Brain pericyte (primary cell): ENCODE measurements around the gene ZNF821.
"Not testable (repeated sequence)": the region's sequence is repeated elsewhere in the genome, so short reads cannot be mapped to it uniquely, and the experiment has no call there.

ENCODE experiments used
- DNase-seq: peaks from one replicate; pipeline ENCODE4 v3.0.0-alpha.2; 2012; ENCODE audit warnings: low read depth, low spot score

Gene ZNF821

DNA sequence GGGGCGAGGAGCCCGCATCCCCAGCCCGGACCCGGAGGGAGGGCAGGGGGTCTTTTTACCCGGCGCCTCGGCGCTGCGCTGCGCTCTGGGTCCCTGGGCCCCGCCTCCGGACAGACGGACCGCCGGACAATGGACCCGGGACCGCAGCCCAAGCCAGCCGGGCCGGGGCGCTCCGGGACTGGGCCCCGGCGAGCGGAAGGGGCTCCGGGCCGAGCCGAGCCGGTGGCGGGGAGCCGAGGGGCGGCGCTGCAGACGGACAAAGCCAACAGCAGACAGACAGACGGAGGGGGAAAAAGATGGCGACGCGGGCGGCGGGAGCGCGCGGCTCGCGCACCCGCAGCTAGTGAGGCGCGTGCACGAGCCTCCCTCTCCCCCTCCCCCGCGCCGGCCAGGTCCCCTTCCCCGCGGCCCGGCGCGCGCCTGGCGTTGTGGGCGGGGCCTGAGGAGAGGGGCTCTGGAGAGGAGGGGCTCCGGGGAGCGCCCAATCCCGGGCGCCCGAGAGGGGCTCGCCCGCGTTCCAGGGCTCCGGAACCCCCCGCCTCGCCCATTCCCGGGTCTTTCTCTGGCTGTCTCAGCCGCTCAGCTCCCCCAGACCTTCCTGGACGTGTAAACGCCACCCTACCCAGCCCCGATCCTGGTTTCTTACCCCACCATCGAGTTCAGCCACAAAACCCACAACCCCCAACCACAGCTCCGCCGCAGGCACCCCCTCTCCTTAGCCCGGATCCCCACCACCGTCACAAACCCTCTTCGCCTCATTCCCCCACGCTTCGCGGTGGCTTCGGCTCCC is at the start of gene ZNF821:
TSS of gene ZNF821 (minus strand) at position 334 of the 790 bp plus-strand sequence. CDS start 4,236 bp downstream, outside the sequence.
- no peak for DNase-seq

GRCh38 chr16:71933017-71933416 is 49.0 kb upstream of the ZNF821 start:
- DNase-seq: no peak

DNA sequence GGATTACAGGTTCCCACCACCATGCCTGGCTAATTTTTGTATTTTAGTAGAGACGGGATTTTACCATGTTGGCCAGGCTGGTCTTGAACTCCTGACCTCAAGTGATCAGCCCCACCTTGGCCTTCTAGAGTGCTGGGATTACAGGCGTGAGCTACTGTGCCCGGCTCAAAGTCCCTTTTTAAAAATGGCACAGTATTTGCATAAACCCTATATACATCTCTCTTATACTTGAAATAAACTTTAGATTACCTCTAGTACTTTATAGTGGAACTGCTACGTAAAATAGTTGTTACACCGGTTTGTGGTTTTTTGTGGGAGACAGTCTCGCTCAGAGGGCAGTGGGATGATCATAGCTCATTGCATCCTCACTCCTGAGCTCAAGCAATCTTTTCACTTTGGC is 47.6 kb upstream of the ZNF821 start:
- DNase-seq: no peak

GRCh38 chr16:71931001-71931400 is 47.0 kb upstream of the ZNF821 start:
- DNase-seq: no peak

DNA sequence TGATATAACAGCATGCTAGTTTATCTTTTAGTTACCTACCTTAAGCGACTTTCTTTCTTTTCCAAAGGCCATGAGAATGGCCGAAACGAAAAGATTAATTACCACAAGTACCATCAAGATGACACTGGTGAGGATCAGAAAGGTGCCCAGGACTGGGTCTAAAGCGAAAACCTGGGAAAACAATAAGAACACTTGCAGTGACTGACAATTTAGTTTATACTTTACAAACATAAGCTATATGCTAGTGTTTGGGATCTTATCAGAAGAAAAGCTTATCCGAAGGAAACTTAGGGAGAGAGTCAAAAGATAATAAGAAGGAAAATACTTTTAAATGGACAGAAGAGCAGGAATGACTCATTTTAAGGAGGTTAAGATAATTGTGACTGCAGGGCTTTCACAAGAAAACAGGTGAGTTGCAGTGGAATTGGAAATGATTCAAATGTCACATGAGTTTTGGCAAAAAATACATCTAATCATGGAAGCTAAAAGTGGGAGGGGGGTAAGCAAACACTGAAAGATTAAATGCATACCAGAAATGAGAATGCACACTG is 46.1 kb upstream of the ZNF821 start:
- DNase-seq: no peak

- peak; percentile 29 for DNase-seq
Observed at GRCh38 chr16:71929048-71929447, 45.1 kb upstream of the ZNF821 start.

DNA sequence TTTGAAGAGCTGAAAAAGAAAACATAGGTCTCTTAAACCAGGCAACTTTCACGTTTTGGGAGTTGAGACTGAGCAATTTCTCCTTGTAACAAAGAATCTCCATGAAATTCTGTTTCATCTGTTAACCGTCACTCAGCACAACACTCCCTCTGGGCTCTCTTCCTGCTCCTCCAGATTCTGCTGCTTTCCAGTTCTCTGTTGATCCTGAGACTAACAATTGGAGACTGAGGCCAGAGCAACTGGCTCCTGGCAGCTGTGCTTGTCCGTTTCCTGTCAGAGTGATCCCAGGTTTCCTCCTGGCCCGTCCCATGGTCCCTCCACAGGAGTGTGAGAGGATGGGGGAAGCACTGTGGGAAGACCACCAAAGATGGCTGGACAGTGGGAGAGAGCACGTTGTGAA is 43.8 kb upstream of the ZNF821 start:
- no peak for DNase-seq

- no peak for DNase-seq
Observed at GRCh38 chr16:71927383-71927782, 43.4 kb upstream of the ZNF821 start.

- DNase-seq: no peak
Observed at GRCh38 chr16:71924710-71925109, 40.7 kb upstream of the ZNF821 start.

GRCh38 chr16:71923941-71924690 is 40.1 kb upstream of the ZNF821 start:
- no peak for DNase-seq

- DNase-seq: no peak
Observed at GRCh38 chr16:71920658-71921057, 36.7 kb upstream of the ZNF821 start.

DNA sequence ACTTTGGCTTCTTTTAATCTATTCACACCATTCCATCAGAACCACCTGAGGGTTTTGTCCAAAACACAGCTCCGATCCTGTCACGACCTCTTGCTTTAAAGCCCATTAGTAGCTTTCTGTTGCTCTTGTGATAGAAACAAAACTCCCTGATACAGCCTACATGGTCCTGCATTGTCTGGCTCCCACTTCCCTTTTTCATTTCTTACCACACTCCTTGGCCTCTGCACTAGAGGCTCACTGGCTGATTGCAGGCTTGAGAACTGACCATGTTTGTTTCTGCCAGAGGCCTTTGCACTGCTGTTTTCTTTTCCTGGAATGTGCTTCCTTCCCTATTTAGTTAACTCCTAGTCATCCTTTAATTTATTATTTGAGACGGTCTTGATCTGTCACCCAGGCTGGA is 35.1 kb upstream of the ZNF821 start:
- DNase-seq: no peak

- no peak for DNase-seq
Observed at GRCh38 chr16:71917900-71918299, 33.9 kb upstream of the ZNF821 start.

DNA sequence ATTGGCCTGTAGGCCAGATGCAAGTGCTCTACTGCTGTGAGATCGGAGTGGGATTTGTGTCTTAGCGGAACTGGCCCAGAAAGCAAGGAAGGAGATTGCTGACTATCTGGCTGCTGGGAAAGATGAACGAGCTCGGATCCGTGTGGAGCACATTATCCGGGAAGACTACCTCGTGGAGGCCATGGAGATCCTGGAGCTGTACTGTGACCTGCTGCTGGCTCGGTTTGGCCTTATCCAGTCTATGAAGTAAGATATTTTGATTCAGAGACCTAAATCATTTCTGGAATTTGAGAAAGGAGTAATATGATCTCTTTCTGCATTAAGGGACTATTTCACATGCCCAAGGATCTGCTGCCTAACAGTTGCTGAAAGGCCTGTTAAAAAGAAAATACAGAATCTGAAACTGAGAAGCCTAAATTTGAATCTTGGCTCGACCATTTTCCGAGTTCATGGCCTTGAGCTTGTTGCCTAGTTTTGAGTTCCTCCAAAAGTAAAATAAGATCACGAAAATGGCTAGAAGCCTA is 32.5 kb upstream of the ZNF821 start:
- DNase-seq: no peak

- no peak for DNase-seq
Observed at GRCh38 chr16:71915350-71915749, 31.4 kb upstream of the ZNF821 start.

DNA sequence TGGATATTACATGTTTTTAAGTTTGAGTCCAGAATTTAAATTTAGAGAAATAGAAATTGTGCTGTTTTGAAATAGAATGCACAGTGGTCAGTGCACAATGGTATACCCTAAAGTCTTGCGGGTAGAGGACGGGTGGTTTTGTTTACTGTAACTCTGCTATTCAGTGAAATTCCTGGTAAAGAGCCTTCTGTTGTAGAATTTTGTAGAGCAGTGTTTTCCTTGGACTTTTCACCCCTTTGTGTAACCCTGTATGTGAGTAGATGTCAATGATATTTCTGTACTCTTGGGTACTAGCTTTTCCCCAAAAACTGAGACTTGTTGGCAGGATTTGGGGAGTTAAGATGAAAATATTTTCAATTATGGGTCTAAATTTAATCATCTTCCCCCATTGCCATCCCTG is 30.8 kb upstream of the ZNF821 start:
- no peak for DNase-seq

- DNase-seq: no peak
Observed at GRCh38 chr16:71912534-71913275, 28.7 kb upstream of the ZNF821 start.

- no peak for DNase-seq
Observed at GRCh38 chr16:71911121-71911520, 27.1 kb upstream of the ZNF821 start.

DNA sequence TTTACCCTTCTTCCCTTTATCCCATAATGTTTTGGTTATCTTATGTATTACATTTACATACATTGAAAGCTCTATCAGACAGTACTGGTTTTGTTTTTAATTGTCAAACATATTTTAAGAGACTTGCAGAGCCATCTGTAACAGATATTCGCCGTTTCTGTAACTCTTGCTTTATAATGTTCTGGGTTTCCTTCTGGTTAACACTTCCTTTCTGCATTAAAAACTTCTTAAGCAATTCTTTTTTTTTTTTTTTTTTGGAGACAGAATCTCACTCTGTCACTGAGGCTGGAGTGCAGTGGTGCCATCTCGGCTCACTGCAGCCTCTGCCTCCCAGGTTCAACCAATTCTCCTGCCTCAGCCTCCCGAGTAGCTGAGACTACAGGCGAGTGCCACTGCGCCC is 21.8 kb upstream of the ZNF821 start:
- DNase-seq: not testable (repeated sequence)

- no peak for DNase-seq
Observed at GRCh38 chr16:71904239-71904638, 20.3 kb upstream of the ZNF821 start.

DNA sequence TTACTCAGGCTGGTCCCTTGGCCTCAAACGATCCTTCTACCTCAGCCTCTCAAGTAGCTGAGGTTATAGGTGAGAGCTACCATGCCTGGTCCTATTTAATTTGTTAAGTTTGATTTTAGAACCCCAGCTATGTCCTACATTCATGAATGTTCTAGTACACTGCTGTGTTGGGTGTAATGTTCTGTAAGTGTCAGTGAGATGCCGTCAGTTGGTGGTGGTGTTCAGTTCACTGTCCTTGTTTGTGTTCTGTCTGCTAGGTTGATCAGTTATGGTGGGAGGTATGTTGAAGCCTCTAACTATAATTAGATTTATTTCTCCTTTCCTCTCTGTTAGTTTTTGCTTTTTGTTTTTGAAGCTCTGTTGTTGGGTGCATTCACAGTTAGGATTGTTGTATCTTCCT is 19.6 kb upstream of the ZNF821 start:
- no peak for DNase-seq
